Measurements from ENCODE around the gene S1PR3. TPM values are rescaled to one million over a fixed set of nuclear protein-coding genes. Genes with fewer than 3 reads are reported as not detected.

Gene S1PR3
- total and polyA plus RNA-seq, 9 of the 15 experiments (the other 6 are each of a cell fraction or from before 2014, with no cell fraction given) = 0.03 to 2.0 (median 0.29) TPM

- Histone ChIP-seq H3K27me3 (ENCODE audit: control insufficient read depth in 2 of 2, insufficient read depth in 2 of 2, low read length in 2 of 2) (peaks cover 0 to 14% of the 10 kb centered on the region in 2 experiments; a peak in 2 of 5 replicates), H3K9me1 (ENCODE audit: control insufficient read depth, insufficient read depth, low read length) (no peaks in the 10 kb centered on the region), H3K27ac (ENCODE audit: extremely low read depth, low read depth, low read length) (no peak overlapping the region), H4K20me1 (replicated peaks; ENCODE audit: control insufficient read depth, insufficient read depth, low read length) (no peaks in the 10 kb centered on the region), H3K79me2 (ENCODE audit: control insufficient read depth, insufficient read depth, low read length) (no peaks in the 10 kb centered on the region), H3K9me3 (replicated peaks; ENCODE audit: control insufficient read depth, insufficient read depth, low read depth, low read length) (no peaks in the 10 kb centered on the region), H2AFZ (ENCODE audit: low read depth, low read length) (no peak overlapping the region), H3K4me1 (replicated peaks in 1 of 2; ENCODE audit: control insufficient read depth in 2 of 2, insufficient read depth in 2 of 2, low read length in 2 of 2) (peaks cover 3 to 9% of the 10 kb centered on the region in 2 experiments; a peak in 3 of 5 replicates), H3K36me3 (ENCODE audit: control insufficient read depth, insufficient read depth, low read length) (no peaks in the 10 kb centered on the region), H3K4me2 (ENCODE audit: insufficient read depth, low read length) (no peak overlapping the region), H3K9ac (ENCODE audit: insufficient read depth in 1 of 2, low read depth in 2 of 2, low read length in 2 of 2) (no peak overlapping the region), H3K4me3 (no peak overlapping the region)
- 22% methylated on average over 4 of the region's 6 CpGs for WGBS (ENCODE audit: insufficient coverage, low coverage, missing lambda C conversion rate)
- FAIRE-seq = no peak
- no peak for ATAC-seq
- intact Hi-C loops (cut with micrococcal nuclease) = no loop called here
- BruUV-seq (replicated peaks) = no TSS peak
- TF ChIP-seq CBFA2T3 (IDR thresholded peaks at IDR 0.05) (no peak), FOSL1 (tag; conservative IDR thresholded peaks at IDR 0.05) (no peak), RFX1 (IDR thresholded peaks at IDR 0.05) (no peak)
- ChIA-PET POLR2A (no interaction called here), CTCF (ENCODE audit: low intra/inter-chr PET ratio) (interaction anchor here (0.6 kb wide), 1 partner anchor 137 kb away, joined by 7 read pairs; no protein-coding TSS in a partner anchor)
- in situ Hi-C loops (cut with MboI) = loop anchor here (5.0 to 25.0 kb wide), 2 partner anchors 411 to 1041 kb away; partner anchors contain the start of gene CDK20
- no peak for DNase-seq (ENCODE audit: extremely low read depth in 1 of 4, low spot score in 3 of 4)
Observed at GRCh38 chr9:89002987-89003386, 11.7 kb downstream of the S1PR3 start.

GRCh38 chr9:89005323-89005722, 14.1 kb downstream of the S1PR3 start:
- Histone ChIP-seq H3K4me1 (replicated peaks in 1 of 2; ENCODE audit: control insufficient read depth in 2 of 2, insufficient read depth in 2 of 2, low read length in 2 of 2) (peaks cover 3 to 9% of the 10 kb centered on the region in 2 experiments; a peak in 3 of 5 replicates), H3K9me1 (ENCODE audit: control insufficient read depth, insufficient read depth, low read length) (no peaks in the 10 kb centered on the region), H3K9me3 (replicated peaks; ENCODE audit: control insufficient read depth, insufficient read depth, low read depth, low read length) (no peaks in the 10 kb centered on the region), H3K36me3 (ENCODE audit: control insufficient read depth, insufficient read depth, low read length) (no peaks in the 10 kb centered on the region), H4K20me1 (replicated peaks; ENCODE audit: control insufficient read depth, insufficient read depth, low read length) (no peaks in the 10 kb centered on the region), H3K4me3 (no peak overlapping the region), H3K27ac (ENCODE audit: extremely low read depth, low read depth, low read length) (no peak overlapping the region), H3K79me2 (ENCODE audit: control insufficient read depth, insufficient read depth, low read length) (no peaks in the 10 kb centered on the region), H2AFZ (ENCODE audit: low read depth, low read length) (no peak overlapping the region), H3K4me2 (ENCODE audit: insufficient read depth, low read length) (no peak overlapping the region), H3K9ac (ENCODE audit: insufficient read depth in 1 of 2, low read depth in 2 of 2, low read length in 2 of 2) (no peak overlapping the region), H3K27me3 (ENCODE audit: control insufficient read depth in 2 of 2, insufficient read depth in 2 of 2, low read length in 2 of 2) (peaks cover 0 to 14% of the 10 kb centered on the region in 2 experiments; a peak in 2 of 5 replicates)
- DNase-seq (ENCODE audit: extremely low read depth in 1 of 4, low spot score in 3 of 4) (no peak), ATAC-seq (no peak), FAIRE-seq (no peak)
- intact Hi-C loops (cut with micrococcal nuclease) (no loop called here), in situ Hi-C loops (cut with MboI) (loop anchor here (25.0 kb wide), 1 partner anchor 1043 kb away; the partner anchor contains the start of gene CDK20)
- POLR2A ChIA-PET = no interaction called here
- BruUV-seq (replicated peaks) = no TSS peak
- CTCF ChIA-PET (ENCODE audit: low intra/inter-chr PET ratio) = no interaction called here
- 5% methylated on average over 6 of the region's 9 CpGs for WGBS (ENCODE audit: insufficient coverage, low coverage, missing lambda C conversion rate)
- TF ChIP-seq ZBTB43 (CRISPR knock-in tag; IDR thresholded peaks at IDR 0.05) (no peak), ZNF449 (CRISPR knock-in tag; IDR thresholded peaks at IDR 0.05) (no peak), E4F1 (CRISPR knock-in tag; IDR thresholded peaks at IDR 0.05; ENCODE audit: borderline replicate concordance) (no peak), ETV5 (CRISPR knock-in tag; IDR thresholded peaks at IDR 0.05; ENCODE audit: low read depth) (no peak), TFE3 (CRISPR knock-in tag; IDR thresholded peaks at IDR 0.05) (no peak)
